ENCODE results near the gene MVK.

Gene MVK

GRCh38 chr12:109609342-109609741 is 35.7 kb downstream of the MVK start:
- H4K20me1 ChIP-seq (ENCODE audit: insufficient read depth, low read length) = no peaks in the 10 kb centered on the region
- H3K9me2 ChIP-seq (ENCODE audit: low read depth, low read length) = no peaks in the 10 kb centered on the region
- H3F3A ChIP-seq (ENCODE audit: insufficient read depth, low read length) = no peaks in the 10 kb centered on the region
- H3K27me3 ChIP-seq (ENCODE audit: insufficient read depth, low read length) = no peaks in the 10 kb centered on the region
- H2AFZ ChIP-seq (ENCODE audit: low read length) = no peak overlapping the region
- no peaks in the 10 kb centered on the region for H3K9me3 ChIP-seq (ENCODE audit: low read length)
- no peak overlapping the region for H3K4me2 ChIP-seq (ENCODE audit: low read length)
- H3K27ac ChIP-seq (ENCODE audit: low read depth, low read length, poor library complexity, severe bottlenecking) = no peak overlapping the region
- no peak overlapping the region for H3K9ac ChIP-seq (ENCODE audit: low read length)
- TF ChIP-seq, protein P1, sequence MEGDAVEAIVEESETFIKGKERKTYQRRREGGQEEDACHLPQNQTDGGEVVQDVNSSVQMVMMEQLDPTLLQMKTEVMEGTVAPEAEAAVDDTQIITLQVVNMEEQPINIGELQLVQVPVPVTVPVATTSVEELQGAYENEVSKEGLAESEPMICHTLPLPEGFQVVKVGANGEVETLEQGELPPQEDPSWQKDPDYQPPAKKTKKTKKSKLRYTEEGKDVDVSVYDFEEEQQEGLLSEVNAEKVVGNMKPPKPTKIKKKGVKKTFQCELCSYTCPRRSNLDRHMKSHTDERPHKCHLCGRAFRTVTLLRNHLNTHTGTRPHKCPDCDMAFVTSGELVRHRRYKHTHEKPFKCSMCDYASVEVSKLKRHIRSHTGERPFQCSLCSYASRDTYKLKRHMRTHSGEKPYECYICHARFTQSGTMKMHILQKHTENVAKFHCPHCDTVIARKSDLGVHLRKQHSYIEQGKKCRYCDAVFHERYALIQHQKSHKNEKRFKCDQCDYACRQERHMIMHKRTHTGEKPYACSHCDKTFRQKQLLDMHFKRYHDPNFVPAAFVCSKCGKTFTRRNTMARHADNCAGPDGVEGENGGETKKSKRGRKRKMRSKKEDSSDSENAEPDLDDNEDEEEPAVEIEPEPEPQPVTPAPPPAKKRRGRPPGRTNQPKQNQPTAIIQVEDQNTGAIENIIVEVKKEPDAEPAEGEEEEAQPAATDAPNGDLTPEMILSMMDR (IDR thresholded peaks at IDR 0.05; ENCODE audit: low read length) = no peak
- TF ChIP-seq EZH2 (IDR thresholded peaks at IDR 0.05; ENCODE audit: borderline replicate concordance, low read length) = no peak
- H3K79me2 ChIP-seq (ENCODE audit: insufficient read depth, low read length) = no peaks in the 10 kb centered on the region
- H3K36me3 ChIP-seq (ENCODE audit: insufficient read depth, low read length) = no peaks in the 10 kb centered on the region
- no peak overlapping the region for H3K4me3 ChIP-seq (ENCODE audit: low read depth, low read length, poor library complexity, severe bottlenecking)
- H3K4me1 ChIP-seq (ENCODE audit: insufficient read depth, low read length, severe bottlenecking) = no peaks in the 10 kb centered on the region

- H3K4me2 ChIP-seq (ENCODE audit: low read length) = no peak overlapping the region
- no peaks in the 10 kb centered on the region for H3K9me2 ChIP-seq (ENCODE audit: low read depth, low read length)
- H2AFZ ChIP-seq (ENCODE audit: low read length) = no peak overlapping the region
- H3K4me3 ChIP-seq (ENCODE audit: low read depth, low read length, poor library complexity, severe bottlenecking) = no peak overlapping the region
- H3K4me1 ChIP-seq (ENCODE audit: insufficient read depth, low read length, severe bottlenecking) = no peaks in the 10 kb centered on the region
- H3K27me3 ChIP-seq (ENCODE audit: insufficient read depth, low read length) = no peaks in the 10 kb centered on the region
- no peaks in the 10 kb centered on the region for H3F3A ChIP-seq (ENCODE audit: insufficient read depth, low read length)
- H3K79me2 ChIP-seq (ENCODE audit: insufficient read depth, low read length) = no peaks in the 10 kb centered on the region
- no peaks in the 10 kb centered on the region for H3K9me3 ChIP-seq (ENCODE audit: low read length)
- H4K20me1 ChIP-seq (ENCODE audit: insufficient read depth, low read length) = no peaks in the 10 kb centered on the region
- H3K36me3 ChIP-seq (ENCODE audit: insufficient read depth, low read length) = no peaks in the 10 kb centered on the region
- TF ChIP-seq EZH2 (IDR thresholded peaks at IDR 0.05; ENCODE audit: borderline replicate concordance, low read length) = no peak
- TF ChIP-seq, protein P1 (IDR thresholded peaks at IDR 0.05; ENCODE audit: low read length) = no peak
- no peak overlapping the region for H3K27ac ChIP-seq (ENCODE audit: low read depth, low read length, poor library complexity, severe bottlenecking)
- no peak overlapping the region for H3K9ac ChIP-seq (ENCODE audit: low read length)
Observed at GRCh38 chr12:109610523-109610922, 36.9 kb downstream of the MVK start.

- H4K20me1 ChIP-seq (ENCODE audit: insufficient read depth, low read length) = no peaks in the 10 kb centered on the region
- no peak overlapping the region for H3K27ac ChIP-seq (ENCODE audit: low read depth, low read length, poor library complexity, severe bottlenecking)
- no peaks in the 10 kb centered on the region for H3K4me1 ChIP-seq (ENCODE audit: insufficient read depth, low read length, severe bottlenecking)
- no peak for TF ChIP-seq EZH2 (IDR thresholded peaks at IDR 0.05; ENCODE audit: borderline replicate concordance, low read length)
- TF ChIP-seq, protein P1 (IDR thresholded peaks at IDR 0.05; ENCODE audit: low read length) = no peak
- H3K9ac ChIP-seq (ENCODE audit: low read length) = no peak overlapping the region
- H3K4me3 ChIP-seq (ENCODE audit: low read depth, low read length, poor library complexity, severe bottlenecking) = no peak overlapping the region
- H3F3A ChIP-seq (ENCODE audit: insufficient read depth, low read length) = no peaks in the 10 kb centered on the region
- H3K9me2 ChIP-seq (ENCODE audit: low read depth, low read length) = no peaks in the 10 kb centered on the region
- no peaks in the 10 kb centered on the region for H3K79me2 ChIP-seq (ENCODE audit: insufficient read depth, low read length)
- H3K36me3 ChIP-seq (ENCODE audit: insufficient read depth, low read length) = no peaks in the 10 kb centered on the region
- no peaks in the 10 kb centered on the region for H3K27me3 ChIP-seq (ENCODE audit: insufficient read depth, low read length)
- H3K9me3 ChIP-seq (ENCODE audit: low read length) = no peaks in the 10 kb centered on the region
- H3K4me2 ChIP-seq (ENCODE audit: low read length) = no peak overlapping the region
- no peak overlapping the region for H2AFZ ChIP-seq (ENCODE audit: low read length)
Observed at GRCh38 chr12:109611223-109611622, 37.6 kb downstream of the MVK start.

All from OCI-LY1 (cell line).